ENCODE measurements around the gene PRXL2C.
"Not testable (repeated sequence)": the region's sequence is repeated elsewhere in the genome, so short reads cannot be mapped to it uniquely, and the experiment has no call there.

Gene PRXL2C, protein sequence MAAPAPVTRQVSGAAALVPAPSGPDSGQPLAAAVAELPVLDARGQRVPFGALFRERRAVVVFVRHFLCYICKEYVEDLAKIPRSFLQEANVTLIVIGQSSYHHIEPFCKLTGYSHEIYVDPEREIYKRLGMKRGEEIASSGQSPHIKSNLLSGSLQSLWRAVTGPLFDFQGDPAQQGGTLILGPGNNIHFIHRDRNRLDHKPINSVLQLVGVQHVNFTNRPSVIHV

DNA sequence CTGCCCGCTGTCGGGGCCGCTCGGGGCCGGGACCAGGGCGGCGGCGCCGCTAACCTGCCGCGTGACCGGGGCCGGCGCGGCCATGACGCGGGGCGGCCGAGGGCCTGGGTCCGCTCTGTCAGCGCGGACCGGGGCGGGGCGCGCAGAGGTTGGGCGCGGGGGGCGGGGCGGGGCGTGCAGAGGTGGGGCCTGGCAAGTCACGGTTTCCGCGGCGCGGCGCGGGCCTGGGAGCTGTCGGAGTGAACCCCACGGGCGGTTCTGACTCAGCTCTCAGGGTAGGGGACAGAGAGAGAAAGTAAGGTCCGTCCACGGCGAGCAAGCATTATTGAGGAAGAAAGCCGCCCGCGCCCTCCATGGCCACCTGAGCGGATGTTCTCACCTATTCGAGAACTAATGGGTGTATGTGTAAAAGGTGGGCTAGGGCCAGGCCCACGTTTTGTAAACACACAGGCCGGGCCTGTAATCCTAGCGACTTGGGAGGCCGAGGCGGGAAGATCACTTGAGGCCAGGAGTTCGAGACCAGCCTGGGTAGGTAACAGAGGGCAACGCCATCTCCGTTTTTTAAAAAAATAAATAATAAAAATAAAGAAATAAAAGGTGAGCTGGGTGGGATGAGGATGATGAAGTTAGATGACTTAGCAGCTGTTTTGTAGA is at the start of gene PRXL2C:
Gene PRXL2C (minus strand): TSS at position 120 of the 654 bp plus-strand sequence. CDS start 36 bp downstream, at position 84.
- peak; percentile 82 for DNase-seq

DNA sequence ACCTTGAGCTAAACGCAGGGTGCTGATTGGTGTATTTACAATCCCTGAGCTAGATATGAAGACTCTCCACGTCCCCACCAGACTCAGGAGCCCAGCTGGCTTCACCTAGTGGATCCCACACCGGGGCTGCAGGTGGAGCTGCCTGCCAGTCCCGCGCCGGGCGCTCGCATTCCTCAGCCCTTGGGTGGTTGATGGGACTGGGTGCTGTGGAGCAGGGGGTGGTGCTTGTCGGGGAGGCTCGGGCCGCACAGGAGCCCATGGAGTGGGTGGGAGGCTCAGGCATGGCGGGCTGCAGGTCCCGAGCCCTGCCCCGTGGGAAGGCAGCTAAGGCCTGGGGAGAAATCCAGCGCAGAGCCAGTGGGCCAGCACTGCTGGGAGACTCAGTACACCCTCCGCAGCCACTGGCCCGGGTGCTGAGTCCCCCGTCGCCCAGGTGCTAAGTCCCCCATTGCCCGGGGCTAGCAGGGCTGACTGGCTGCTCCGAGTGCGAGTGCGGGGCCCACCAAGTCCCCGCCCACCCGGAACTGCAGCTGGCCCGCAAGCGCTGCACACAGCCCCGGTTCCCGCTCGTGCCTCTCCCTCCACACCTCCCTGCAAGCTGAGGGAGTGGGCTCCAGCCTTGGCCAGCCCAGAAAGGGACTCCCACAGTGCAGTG is 45.7 kb upstream of the PRXL2C start:
- not testable (repeated sequence) for DNase-seq

DNA sequence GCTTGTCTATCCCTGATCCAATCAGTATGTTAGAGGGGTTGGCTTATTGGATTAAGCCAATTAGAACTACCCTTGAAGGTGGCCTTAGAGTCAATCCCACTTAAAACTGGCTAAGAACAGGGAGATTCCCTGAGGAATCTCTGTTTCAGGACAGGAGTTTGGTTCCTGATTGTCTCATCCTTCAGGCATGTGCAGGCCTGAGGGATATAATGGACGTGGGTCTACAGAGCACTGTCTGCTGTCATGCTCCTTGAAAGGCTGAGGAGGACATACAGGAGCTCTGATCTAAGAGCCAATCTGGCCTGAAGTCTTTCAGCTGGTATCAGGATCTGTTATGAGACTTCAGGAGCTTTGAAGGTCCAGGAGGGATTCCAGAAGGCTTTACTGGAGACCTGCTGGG is 36.2 kb upstream of the PRXL2C start:
- no peak for DNase-seq

DNA sequence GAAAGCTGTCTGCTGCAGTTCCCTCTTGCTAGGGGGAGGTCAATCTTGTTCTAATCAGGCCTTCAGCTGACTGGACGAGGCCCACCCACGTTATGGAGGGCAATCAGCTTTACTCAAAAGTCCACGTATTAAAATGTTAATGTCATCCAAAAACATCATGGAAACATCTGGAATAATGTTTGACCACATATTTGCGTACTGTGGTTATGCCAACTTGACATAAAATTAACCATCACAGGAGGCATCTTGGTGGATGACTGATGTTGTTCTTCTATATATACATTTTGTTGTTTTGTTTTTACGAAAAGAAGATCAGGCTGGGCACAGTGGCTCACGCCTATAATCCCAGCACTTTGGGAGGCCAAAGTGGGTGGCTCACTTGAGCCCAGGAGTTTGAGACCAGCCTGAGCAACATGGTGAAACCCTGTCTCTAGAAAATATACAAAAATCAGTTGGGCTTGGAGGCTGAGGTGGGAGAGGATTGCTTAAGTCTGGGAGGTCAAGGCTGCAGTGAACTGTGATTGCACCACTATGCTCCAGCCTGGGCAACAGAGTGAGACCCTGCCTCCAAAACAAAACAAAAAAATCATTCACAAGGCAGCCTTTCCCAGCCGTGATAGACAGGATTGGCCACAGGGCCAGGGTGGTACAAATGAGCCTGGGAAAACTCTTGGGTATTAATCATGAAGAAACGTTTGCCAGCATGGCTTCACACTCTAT is 33.8 kb upstream of the PRXL2C start:
- no peak for DNase-seq

DNA sequence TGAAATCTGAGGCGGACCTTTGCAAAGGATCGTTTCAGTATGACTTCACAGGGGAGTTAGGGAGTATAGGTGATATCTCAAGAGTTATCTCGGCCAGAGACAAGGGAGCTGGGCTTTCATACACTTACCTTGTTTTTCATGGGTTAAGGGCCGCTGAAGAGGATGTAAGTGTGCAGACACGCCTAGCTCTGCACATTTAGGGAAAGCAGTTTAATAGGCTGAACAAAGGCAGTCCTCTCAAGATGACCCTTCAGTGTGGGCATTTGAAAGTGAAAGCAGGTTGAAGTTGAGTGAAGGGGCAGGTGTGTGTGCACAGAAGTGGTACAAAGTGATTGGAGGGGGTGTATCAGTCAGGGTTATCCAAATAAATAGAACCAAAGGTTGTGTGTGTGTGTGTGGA is 33.1 kb upstream of the PRXL2C start:
- no peak for DNase-seq

DNA sequence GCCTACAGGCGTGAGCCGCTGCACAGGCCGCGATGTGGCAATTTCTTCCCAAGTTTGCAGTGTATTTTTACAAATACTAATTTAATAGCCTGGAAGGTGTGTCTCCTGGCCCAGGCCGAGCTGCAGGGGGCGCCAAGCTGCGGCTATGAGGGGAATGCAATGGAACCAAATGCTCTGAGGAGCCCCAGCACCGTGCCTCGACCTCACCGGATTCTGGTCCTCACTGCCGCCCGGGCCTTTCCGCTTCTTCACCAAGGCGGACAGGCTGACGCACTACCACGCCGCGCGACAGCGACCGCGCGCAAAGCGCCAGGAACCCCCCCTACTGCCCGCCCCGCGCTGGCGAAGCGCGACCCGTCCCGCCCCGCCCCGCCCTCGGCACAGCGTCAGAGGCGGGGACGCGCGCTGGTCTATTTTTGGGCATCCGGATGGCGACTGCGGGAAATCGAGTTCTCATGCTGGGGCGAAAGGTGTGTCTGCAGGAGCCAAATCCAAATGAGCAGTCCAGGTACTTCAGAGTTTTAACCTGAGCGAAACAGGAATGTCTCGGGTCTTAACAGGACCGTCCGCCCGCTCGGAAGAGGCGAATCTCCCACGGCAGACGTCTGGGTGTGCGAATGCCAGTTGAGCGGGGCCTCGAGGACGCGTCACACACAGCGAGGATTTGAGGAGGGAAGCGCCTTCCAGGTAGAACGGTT is 31.7 kb upstream of the PRXL2C start:
- peak; percentile 81 for DNase-seq

DNA sequence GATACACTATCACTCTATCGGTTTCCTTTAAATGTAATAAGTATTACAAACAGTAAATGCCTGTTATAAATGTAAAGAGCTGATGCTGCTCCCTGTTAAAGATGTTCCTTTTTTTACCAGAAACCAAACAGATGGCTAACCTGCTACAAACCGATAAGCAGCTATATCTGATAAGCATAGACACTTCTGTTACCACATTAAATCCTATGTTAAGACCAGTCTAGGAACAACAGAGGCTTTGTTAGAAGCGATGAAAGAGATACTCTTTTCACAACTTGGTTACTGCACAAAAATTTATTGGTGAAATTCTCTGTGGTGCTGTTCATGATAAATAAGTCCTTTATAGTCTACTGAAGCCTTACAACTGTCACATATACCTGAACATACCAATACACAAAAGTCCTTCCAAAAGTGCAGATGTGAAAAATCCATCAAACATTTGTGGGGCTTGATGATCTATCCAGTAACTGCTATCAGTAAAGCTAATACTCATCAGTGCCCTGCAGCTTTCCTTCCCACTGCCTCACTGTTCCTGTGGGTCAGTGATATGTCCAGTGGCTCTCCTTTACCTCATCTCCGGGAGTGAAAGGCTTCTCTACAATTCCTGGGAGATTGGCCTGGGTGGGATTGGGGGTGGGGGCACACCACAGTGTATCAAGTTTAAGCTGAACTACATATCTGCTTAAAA is 25.8 kb upstream of the PRXL2C start:
- no peak for DNase-seq

DNA sequence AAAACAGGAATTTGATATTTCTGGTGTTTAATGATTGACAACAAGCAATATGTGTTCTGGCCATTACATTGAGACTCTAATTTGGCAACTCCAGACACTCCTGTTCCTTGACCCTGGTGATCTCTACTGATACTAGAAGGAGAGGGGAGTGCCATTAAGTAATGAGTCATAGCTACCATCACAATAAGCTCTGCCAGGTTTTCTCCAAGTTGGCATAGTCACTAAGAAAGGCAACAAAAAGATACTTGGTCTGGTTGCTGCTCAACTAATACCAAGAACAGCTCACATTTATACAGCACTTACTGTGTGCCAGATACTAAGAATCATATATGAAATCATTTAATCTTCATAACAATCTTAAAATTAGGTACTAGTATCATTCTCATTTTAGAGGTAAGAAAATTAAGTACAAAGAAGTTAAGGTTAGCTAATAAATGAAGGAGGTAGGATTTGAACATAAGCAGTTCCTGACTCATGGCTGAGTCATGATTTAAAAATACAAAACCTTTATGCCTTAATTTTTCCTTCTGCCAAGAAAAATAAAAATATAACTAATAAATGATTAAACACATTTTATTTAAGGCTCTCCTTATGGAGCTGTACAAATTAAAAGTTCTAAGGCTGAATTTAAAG is 19.9 kb upstream of the PRXL2C start:
- no peak for DNase-seq

DNA sequence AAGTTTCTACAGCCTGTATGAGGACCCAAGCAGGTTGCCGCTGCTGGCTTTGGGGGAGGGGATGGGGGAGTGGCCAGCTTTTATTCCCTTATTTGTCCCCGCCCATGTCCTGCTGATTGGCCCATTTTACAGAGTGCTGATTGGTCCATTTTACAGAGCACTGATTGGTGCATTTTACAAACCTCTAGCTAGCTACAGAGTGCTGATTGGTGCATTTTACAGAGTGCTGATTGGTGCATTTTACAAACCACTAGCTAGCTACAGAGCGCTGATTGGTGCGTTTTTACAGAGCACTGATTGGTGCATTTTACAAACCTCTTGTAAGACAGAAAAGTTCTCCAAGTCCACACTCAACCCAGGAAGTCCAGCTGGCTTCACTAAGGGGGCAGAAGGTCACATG is 18.7 kb upstream of the PRXL2C start:
- not testable (repeated sequence) for DNase-seq

DNA sequence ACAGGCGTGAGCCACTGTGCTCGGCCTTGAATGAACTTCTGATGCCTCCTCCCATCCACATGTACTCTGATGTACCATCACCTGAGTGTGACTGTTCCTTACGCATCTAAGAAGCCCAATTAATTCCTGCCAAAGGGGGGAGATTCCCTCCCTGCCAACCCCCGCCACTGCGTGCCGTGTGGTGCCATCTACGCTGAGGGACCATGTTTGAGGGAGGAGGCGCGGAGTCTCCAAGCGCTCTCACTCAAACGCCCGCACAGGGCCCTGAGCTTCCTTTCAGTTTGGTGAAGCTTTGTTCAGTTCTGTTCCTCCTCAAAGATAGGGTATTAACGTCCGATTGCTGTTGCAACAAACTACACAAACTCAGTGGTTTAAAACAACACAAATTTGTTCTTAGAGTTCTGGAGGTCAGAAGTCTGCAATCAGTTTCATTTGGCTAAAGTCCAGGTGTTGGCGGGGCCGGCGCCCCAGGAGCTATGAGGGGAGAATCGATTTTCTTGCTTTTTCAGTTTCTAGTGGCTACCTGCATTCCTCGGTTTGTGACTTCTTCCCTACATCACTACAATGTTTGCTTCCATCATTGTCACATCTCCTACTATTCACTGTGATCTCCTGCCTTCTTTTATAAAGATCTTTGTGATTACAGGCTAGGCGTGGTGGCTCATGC is 13.9 kb upstream of the PRXL2C start:
- no peak for DNase-seq

DNA sequence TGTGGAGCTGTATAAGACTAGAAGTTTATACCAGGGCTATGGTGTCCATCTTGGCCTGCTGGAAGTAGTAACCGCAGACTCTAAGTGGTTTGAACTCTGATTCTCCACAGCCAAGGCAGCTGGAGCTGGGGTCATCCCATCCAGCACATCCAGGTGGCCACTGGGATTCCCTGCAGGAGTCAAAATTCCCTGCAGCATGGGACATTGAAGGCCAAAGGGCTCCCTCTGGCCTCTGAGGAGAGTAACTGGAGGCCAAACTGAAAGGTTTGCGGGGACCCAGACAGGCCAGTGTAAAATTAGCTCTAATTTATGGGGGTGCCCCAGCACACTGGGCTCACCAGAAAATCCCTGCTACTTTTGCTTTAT is 12.2 kb upstream of the PRXL2C start:
- no peak for DNase-seq

DNA sequence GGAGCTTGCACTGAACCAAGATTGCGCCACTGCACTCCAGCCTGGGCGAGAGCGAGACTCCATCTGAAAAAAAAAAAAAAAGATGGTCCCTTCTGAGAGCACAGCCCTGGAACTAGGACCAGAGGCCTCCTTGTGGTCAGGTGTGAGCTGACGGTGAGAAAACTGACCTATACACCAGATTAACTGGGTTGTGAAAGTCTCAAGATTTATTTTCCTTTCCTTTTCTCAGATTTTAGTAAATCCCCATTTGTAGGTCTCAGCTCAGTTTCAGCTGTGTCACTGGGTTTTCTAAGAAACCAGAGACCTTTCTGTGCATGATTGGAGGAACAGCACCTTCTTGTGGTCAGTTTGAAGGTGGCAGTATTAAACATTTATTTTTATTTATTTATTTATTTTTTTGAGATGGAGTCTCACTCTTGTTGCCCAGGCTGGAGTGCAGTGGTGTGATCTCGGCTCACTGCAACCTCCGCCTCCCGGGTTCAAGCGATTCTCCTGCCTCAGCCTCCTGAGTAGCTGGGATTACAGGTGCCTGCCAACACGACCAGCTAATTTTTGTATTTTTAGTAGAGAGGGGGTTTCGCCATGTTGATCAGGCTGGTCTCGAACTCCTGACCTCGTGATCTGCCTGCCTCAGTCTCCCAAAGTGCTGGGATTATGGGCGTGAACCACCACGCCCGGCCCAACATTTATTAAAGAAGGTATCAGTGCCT is 11.7 kb upstream of the PRXL2C start:
- DNase-seq = not testable (repeated sequence)

DNA sequence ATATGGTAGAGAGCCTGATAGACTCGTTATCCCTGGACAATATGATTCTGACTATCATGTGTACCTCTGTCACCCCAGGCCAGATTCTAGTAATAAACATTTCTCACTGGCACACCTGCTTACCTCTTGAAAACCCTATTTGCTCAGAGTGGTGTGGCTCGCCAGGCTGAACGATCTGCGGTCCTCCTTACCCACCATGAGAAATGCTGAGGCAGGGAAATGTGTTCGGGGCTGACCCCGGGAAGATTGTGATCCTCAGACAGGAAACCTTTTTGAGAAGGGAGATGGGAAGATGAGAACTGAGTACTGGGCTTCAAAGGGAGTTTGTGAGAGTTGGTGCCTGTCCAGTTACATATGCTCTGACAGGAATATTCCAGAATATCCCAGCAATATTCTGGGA is 10.7 kb upstream of the PRXL2C start:
- no peak for DNase-seq

DNA sequence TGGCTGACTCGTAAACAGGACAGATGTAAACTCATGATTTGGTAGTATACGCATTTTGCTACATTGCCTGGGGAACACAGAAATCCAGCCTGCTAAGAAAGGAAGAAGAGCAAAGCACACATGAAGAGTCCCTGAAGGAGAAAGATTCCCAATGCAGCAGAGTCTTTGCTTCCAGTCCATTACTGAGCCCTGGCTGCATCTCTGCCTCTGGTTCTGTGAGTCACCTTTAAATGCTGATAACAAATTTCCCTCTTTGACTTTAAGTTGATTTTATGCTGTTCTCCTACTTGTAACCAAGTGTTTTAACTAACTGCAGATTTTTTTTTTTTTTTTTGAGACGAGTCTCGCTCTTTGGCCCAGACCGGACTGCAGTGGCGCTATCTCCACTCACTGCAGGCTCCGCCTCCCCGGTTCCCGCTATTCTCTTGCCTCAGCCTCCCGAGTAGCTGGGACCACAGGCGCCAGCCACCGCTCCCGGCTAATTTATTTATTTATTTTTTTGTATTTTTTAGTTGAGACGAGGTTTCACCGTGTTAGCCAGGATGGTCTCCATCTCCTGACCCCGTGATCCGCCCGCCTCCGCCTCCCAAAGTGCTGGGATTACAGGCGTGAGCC is 8.5 kb upstream of the PRXL2C start:
- no peak for DNase-seq

DNA sequence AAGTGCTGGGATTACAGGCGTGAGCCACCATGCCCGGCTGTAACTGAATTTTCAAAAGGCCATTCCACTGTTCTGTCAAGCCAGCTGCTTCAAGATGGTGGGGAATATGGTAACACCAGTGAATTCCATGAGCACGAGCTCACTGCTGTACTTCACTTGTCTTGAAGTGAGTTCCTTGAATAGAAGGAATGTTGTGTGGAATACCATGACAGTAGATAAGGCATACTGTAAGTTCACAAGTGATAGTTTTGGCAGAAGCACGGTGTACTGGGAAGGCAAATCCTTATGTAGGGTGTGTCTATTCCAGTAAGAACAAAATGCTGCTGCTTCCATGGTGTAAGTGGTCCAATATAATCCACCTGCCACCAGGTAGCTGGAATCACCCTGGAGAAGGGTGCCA is 6.6 kb upstream of the PRXL2C start:
- no peak for DNase-seq

DNA sequence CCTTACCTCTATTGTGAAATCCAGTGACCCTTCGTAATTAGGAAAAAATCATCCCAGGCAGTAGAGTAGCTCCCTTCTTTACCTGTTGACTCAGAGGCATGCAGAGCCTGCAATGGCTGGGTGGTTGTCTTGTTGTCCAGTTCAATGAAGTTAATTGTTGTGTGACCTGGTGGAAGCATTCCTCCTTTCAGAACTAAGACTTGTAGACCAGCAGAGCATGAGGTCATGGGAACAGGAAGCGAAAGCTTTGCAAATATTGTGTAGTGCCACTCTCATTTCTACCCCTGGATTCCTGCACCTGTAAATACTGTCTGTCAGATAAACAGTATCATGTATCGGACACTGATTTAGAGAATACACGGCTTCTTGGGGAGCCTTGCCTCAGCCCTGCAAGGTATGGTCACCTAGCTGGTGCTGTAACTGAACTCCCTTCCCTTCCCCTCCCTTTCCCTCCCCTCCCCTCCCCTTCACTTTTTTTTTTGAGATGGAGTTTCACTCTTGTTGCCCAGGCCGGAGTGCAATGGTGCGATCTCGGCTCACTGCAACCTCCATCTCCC is 5.7 kb upstream of the PRXL2C start:
- no peak for DNase-seq

DNA sequence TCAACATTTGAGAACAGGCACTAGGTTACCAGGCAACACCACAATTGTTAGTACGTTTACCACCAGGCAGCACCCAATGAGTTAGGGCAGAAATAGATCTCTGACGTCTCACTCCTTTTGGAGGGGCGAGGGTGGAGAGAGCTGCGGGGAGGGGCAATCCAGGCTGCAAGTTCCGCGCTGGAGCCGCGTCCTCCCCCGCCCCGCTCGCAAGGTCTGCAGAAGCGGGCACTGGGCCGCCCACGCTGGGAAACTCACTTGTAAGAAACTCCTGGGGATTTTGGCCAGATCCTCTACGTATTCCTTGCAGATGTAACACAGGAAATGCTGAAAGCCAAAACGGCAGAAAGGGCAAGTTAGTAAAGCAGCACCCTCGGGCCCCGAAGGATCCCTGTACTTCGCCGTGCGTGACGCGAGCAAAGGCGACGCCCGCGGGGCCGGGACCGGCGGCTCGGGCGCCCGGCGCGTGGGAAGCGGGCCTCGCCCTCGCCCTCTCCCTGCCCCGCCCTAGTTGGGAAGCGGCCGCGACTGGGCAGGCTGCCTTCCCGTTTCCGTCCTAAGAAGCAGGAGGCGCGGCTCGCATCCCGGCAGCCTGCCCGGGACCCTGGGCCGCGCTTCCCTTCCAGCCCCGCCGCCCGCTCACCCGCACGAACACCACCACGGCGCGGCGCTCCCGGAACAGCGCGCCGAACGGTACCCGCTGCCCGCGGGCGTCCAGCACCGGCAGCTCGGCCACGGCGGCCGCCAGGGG is 493 bp downstream of the PRXL2C start:
- peak; percentile 74 for DNase-seq

DNA sequence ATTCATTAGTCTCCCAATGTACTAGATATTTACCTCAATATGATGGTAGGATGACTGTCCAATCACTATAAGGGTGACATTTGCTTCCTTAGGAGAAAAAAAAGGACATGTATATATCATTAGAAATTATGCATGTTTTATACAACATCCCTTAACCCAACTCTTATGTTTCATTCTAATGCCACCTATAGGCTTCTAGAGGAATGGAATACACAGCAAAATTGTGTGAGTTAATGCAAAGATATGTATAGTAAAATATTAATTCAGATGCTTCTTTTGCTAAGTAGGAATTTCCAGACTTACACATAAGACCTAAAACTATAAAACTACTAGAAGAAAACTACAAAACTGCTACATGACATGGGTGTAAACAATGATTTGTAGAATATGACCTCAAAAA is 3.5 kb downstream of the PRXL2C start:
- no peak for DNase-seq
